C4-2B (cell line): ENCODE results near the gene BIK.

ENCODE experiments used
- CTCF ChIP-seq: fragments of 450-650 bp; conservative IDR thresholded peaks from 2 replicates; pipeline ENCODE4 v1.5.1; 2017; ENCODE audit warnings: mild to moderate bottlenecking
- ZFX ChIP-seq: fragments of 450-650 bp; IDR thresholded peaks from 2 replicates; pipeline ENCODE4 v1.6.1; 2017

GRCh38 chr22:43171607-43172006 lies 61.1 kb downstream of the BIK start:
- no peak for TF ChIP-seq CTCF
- TF ChIP-seq ZFX: no peak
